WTC11 (cell line): Measurements from ENCODE around the gene CMYA5. TPM values are rescaled to one million over a fixed set of nuclear protein-coding genes. Genes with fewer than 3 reads are reported as not detected.

Experiments
- ATAC-seq: fragments of 200-7000 bp; cut with Tn5 transposase; 2 replicates; pipeline ENCODE4 v1.10.0; 2021; ENCODE audit warnings: mild to moderate bottlenecking, moderate library complexity
- CTCF ChIA-PET: fragments of 300-600 bp; sonication (Branson Sonifier 250); formaldehyde crosslinking; loops from one replicate; lab custom pipeline; 2021; ENCODE audit warnings: antibody characterized with exemption; lab: Charles Lee
- POLR2A ChIA-PET: fragments of 350-600 bp; sonication (Branson Sonifier 250); formaldehyde crosslinking; loops from one replicate; lab custom pipeline; 2021; ENCODE audit warnings: antibody characterized with exemption; lab: Charles Lee
- DNase-seq: peaks from one replicate; pipeline ENCODE4 v3.0.0; 2021; ENCODE audit warnings: low spot score
- H3K27ac Mint-ChIP-seq: 2 replicates; pipeline ENCODE4 v1.8.0; 2021; ENCODE audit warnings: mixed read lengths
- H3K27me3 Mint-ChIP-seq: 2 replicates; pipeline ENCODE4 v1.8.0; 2021; ENCODE audit warnings: low read depth, mild to moderate bottlenecking, moderate library complexity, mixed read lengths
- H3K36me3 Mint-ChIP-seq: 2 replicates; pipeline ENCODE4 v1.8.0; 2021; ENCODE audit warnings: mixed read lengths
- H3K4me1 Mint-ChIP-seq: 2 replicates; pipeline ENCODE4 v1.8.0; 2022; ENCODE audit warnings: mixed read lengths
- H3K4me3 Mint-ChIP-seq: 2 replicates; pipeline ENCODE4 v1.8.0; 2021; ENCODE audit warnings: mild to moderate bottlenecking, moderate library complexity, mixed read lengths
- H3K9me3 Mint-ChIP-seq: 2 replicates; pipeline ENCODE4 v1.8.0; 2021; ENCODE audit warnings: mixed read lengths
- EMX1 ChIP-seq: fragments of 250-450 bp; sonication (Bioruptor Pico); IDR thresholded peaks from 2 replicates; pipeline ENCODE4 v1.8.0; 2021; ENCODE audit warnings: mild to moderate bottlenecking
- ESRRA ChIP-seq: sonication (generic); formaldehyde crosslinking; IDR thresholded peaks from 2 replicates; pipeline ENCODE4 v1.8.1; 2022; ENCODE audit warnings: mild to moderate bottlenecking, missing genetic modification reagents, borderline replicate concordance
- IRF2 ChIP-seq: sonication (generic); formaldehyde crosslinking; IDR thresholded peaks from 2 replicates; pipeline ENCODE4 v1.8.0; 2022; ENCODE audit warnings: low read depth, missing genetic modification reagents, borderline replicate concordance
- JUN ChIP-seq: sonication (generic); formaldehyde crosslinking; IDR thresholded peaks from 2 replicates; pipeline ENCODE4 v1.8.0; 2023; ENCODE audit warnings: mild to moderate bottlenecking, missing genetic modification reagents
- RELA ChIP-seq: sonication (generic); formaldehyde crosslinking; IDR thresholded peaks from 2 replicates; pipeline ENCODE4 v1.8.1; 2022; ENCODE audit warnings: missing genetic modification reagents, mild to moderate bottlenecking, borderline replicate concordance
- TCF7 ChIP-seq: sonication (generic); formaldehyde crosslinking; IDR thresholded peaks from 2 replicates; pipeline ENCODE4 v1.8.0; 2022; ENCODE audit warnings: mild to moderate bottlenecking, low read depth, missing genetic modification reagents, moderate library complexity
- ZBTB21 ChIP-seq: sonication (generic); formaldehyde crosslinking; IDR thresholded peaks from 2 replicates; pipeline ENCODE4 v1.8.1; 2023; ENCODE audit warnings: mild to moderate bottlenecking, missing genetic modification reagents, borderline replicate concordance
- ZNF232 ChIP-seq: sonication (generic); formaldehyde crosslinking; IDR thresholded peaks from 2 replicates; pipeline ENCODE4 v1.8.0; 2022; ENCODE audit warnings: mild to moderate bottlenecking, missing genetic modification reagents
- ZNF416 ChIP-seq: fragments of 250-450 bp; sonication (Bioruptor Pico); IDR thresholded peaks from 2 replicates; pipeline ENCODE4 v1.9.0; 2021; ENCODE audit warnings: mild to moderate bottlenecking, inconsistent platforms
- total RNA-seq: library from RNA; stranded (reverse); gene quantifications from 3 replicates; pipeline ENCODE4 v1.2.3, GENCODE V29; 2021
- TF ChIP-seq, protein P1 (sequence below): sonication (generic); formaldehyde crosslinking; IDR thresholded peaks from 2 replicates; pipeline ENCODE4 v1.8.0; 2023; ENCODE audit warnings: missing genetic modification reagents, mild to moderate bottlenecking, borderline replicate concordance
- TF ChIP-seq, protein P2 (sequence below): sonication (generic); formaldehyde crosslinking; IDR thresholded peaks from 2 replicates; pipeline ENCODE4 v1.8.0; 2022; ENCODE audit warnings: mild to moderate bottlenecking, missing genetic modification reagents
- TF ChIP-seq, protein P3 (sequence below): fragments of 200-600 bp; IDR thresholded peaks from 2 replicates; pipeline ENCODE4 v1.8.0; 2022; ENCODE audit warnings: antibody characterized with exemption
- TF ChIP-seq, protein P4 (sequence below): fragments of 250-450 bp; sonication (Bioruptor Pico); IDR thresholded peaks from 2 replicates; pipeline ENCODE4 v1.9.0; 2021; ENCODE audit warnings: moderate library complexity, mild to moderate bottlenecking, inconsistent platforms, borderline replicate concordance

CMYA5 gene
- total RNA-seq, 1 experiment from 2014 or later: 1.2 TPM

DNA sequence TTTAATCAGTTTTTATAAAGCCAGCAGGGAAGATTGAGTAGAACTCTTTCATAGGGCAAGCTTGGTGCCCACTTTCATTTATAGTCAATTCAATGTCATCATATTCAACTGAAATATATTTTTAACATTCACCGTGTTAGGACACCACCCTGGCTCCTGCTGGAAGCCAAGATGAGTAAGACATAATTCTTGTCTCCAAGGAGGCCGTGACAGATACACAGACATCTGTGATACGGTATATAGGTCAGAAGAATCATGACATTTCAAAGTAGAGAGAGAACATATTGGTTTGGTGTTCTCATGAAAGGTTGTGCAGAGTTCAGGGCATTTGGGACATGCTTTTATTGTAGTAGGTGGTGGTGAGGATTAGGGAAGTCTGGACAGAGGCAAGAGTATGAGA is 120.1 kb downstream of the CMYA5 start:
- no peak for DNase-seq
- no peaks in the 10 kb centered on the region for H3K27me3 Mint-ChIP-seq
- CTCF ChIA-PET: no interaction called here
- POLR2A ChIA-PET: no interaction called here
- TF ChIP-seq, protein P1, sequence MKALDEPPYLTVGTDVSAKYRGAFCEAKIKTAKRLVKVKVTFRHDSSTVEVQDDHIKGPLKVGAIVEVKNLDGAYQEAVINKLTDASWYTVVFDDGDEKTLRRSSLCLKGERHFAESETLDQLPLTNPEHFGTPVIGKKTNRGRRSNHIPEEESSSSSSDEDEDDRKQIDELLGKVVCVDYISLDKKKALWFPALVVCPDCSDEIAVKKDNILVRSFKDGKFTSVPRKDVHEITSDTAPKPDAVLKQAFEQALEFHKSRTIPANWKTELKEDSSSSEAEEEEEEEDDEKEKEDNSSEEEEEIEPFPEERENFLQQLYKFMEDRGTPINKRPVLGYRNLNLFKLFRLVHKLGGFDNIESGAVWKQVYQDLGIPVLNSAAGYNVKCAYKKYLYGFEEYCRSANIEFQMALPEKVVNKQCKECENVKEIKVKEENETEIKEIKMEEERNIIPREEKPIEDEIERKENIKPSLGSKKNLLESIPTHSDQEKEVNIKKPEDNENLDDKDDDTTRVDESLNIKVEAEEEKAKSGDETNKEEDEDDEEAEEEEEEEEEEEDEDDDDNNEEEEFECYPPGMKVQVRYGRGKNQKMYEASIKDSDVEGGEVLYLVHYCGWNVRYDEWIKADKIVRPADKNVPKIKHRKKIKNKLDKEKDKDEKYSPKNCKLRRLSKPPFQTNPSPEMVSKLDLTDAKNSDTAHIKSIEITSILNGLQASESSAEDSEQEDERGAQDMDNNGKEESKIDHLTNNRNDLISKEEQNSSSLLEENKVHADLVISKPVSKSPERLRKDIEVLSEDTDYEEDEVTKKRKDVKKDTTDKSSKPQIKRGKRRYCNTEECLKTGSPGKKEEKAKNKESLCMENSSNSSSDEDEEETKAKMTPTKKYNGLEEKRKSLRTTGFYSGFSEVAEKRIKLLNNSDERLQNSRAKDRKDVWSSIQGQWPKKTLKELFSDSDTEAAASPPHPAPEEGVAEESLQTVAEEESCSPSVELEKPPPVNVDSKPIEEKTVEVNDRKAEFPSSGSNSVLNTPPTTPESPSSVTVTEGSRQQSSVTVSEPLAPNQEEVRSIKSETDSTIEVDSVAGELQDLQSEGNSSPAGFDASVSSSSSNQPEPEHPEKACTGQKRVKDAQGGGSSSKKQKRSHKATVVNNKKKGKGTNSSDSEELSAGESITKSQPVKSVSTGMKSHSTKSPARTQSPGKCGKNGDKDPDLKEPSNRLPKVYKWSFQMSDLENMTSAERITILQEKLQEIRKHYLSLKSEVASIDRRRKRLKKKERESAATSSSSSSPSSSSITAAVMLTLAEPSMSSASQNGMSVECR (CRISPR knock-in tag): no peak
- TF ChIP-seq IRF2 (CRISPR knock-in tag): no peak
- TF ChIP-seq, all 79 proteins: peak for 0
- no peak for ATAC-seq
- no peak overlapping the region for H3K27ac Mint-ChIP-seq
- peaks cover 5% of the 10 kb centered on the region; the same call in 1 of the 2 replicates for H3K4me1 Mint-ChIP-seq
- no peaks in the 10 kb centered on the region for H3K9me3 Mint-ChIP-seq
- H3K36me3 Mint-ChIP-seq: no peaks in the 10 kb centered on the region
- H3K4me3 Mint-ChIP-seq: no peak overlapping the region

DNA sequence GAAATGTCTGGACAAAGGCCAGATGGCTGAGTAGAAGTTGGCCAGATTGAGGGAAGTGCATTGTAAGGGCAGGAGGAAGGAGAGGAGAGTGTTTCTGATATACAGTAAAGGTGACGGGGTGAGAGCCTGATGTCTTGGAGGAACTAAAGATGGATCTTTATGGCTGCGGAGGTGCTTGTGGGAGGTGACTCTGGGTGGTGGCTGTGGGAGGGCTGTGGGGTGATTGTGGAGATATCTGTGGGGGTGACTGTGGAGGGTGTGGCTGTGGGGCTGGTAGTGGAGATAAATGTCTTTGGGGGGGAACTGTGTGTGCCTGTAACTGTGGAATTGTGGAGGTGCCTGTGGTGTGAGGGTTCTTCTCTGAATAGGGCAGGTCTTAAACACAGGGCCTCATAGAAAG is 121.4 kb downstream of the CMYA5 start:
- POLR2A ChIA-PET: no interaction called here
- TF ChIP-seq EMX1 (CRISPR knock-in tag): no peak
- ATAC-seq (no peak), DNase-seq (no peak)
- CTCF ChIA-PET: no interaction called here
- Mint-ChIP-seq H3K4me3 (no peak overlapping the region), H3K9me3 (no peaks in the 10 kb centered on the region), H3K27ac (no peak overlapping the region), H3K27me3 (no peaks in the 10 kb centered on the region; the same call in 1 of the 2 replicates), H3K36me3 (no peaks in the 10 kb centered on the region), H3K4me1 (peaks cover 5% of the 10 kb centered on the region; the same call in 1 of the 2 replicates)

DNA sequence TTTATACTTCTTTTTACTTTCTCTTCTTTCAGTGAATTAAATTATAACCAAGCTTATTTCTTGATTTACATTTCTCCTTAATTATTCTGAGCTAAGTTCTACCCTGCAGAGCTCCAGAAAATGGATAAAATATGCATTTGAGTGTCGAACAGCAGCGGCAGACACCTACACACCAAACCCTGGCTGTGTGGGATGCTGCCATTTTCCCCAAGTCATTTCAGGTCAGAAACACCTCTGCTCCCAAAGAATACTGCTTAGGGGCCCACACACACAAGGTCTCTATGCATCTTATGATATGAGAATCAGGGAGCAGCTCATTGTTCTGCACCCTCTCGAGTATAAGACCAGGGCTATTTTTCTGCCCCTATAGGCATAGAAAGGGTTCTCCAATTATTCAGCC is 122.3 kb downstream of the CMYA5 start:
- Mint-ChIP-seq H3K4me1 (0 out of 2 replicates have a peak, but pooled peaks cover 1% of the 10 kb centered on the region), H3K9me3 (0 out of 2 replicates have a peak, but pooled peaks cover 3% of the 10 kb centered on the region), H3K36me3 (no peaks in the 10 kb centered on the region), H3K27me3 (no peaks in the 10 kb centered on the region; the same call in 1 of the 2 replicates), H3K4me3 (no peak overlapping the region), H3K27ac (no peak overlapping the region)
- ChIA-PET POLR2A (interaction anchor here (0.6 kb wide), 1 partner anchor 360 kb away, joined by 10 read pairs; no protein-coding TSS in a partner anchor), CTCF (no interaction called here)
- TF ChIP-seq, protein P2, sequence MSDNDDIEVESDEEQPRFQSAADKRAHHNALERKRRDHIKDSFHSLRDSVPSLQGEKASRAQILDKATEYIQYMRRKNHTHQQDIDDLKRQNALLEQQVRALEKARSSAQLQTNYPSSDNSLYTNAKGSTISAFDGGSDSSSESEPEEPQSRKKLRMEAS: no peak
- TF ChIP-seq, protein P3, sequence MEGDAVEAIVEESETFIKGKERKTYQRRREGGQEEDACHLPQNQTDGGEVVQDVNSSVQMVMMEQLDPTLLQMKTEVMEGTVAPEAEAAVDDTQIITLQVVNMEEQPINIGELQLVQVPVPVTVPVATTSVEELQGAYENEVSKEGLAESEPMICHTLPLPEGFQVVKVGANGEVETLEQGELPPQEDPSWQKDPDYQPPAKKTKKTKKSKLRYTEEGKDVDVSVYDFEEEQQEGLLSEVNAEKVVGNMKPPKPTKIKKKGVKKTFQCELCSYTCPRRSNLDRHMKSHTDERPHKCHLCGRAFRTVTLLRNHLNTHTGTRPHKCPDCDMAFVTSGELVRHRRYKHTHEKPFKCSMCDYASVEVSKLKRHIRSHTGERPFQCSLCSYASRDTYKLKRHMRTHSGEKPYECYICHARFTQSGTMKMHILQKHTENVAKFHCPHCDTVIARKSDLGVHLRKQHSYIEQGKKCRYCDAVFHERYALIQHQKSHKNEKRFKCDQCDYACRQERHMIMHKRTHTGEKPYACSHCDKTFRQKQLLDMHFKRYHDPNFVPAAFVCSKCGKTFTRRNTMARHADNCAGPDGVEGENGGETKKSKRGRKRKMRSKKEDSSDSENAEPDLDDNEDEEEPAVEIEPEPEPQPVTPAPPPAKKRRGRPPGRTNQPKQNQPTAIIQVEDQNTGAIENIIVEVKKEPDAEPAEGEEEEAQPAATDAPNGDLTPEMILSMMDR: no peak
- no peak for TF ChIP-seq ZNF416 (CRISPR knock-in tag)
- TF ChIP-seq ZNF232 (CRISPR knock-in tag): no peak
- no peak for TF ChIP-seq ESRRA (CRISPR knock-in tag)
- no peak for TF ChIP-seq TCF7 (CRISPR knock-in tag)
- no peak for TF ChIP-seq JUN (CRISPR knock-in tag)
- TF ChIP-seq, protein P4, sequence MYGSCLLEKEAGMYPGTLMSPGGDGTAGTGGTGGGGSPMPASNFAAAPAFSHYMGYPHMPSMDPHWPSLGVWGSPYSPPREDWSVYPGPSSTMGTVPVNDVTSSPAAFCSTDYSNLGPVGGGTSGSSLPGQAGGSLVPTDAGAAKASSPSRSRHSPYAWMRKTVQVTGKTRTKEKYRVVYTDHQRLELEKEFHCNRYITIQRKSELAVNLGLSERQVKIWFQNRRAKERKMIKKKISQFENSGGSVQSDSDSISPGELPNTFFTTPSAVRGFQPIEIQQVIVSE (CRISPR knock-in tag): no peak
- no peak for TF ChIP-seq RELA
- no peak for TF ChIP-seq ZBTB21 (CRISPR knock-in tag)
- DNase-seq: no peak
- ATAC-seq: no peak
